ENCODE data around the gene SCD5. TPM values are rescaled to one million over a fixed set of nuclear protein-coding genes. Genes with fewer than 3 reads are reported as not detected.

The SCD5 gene
- total RNA-seq, 1 donor from 2014 or later, result 23.9 TPM

GRCh38 chr4:82697561-82697960 lies 101.0 kb downstream of the SCD5 start:
- TF ChIP-seq, protein P1, sequence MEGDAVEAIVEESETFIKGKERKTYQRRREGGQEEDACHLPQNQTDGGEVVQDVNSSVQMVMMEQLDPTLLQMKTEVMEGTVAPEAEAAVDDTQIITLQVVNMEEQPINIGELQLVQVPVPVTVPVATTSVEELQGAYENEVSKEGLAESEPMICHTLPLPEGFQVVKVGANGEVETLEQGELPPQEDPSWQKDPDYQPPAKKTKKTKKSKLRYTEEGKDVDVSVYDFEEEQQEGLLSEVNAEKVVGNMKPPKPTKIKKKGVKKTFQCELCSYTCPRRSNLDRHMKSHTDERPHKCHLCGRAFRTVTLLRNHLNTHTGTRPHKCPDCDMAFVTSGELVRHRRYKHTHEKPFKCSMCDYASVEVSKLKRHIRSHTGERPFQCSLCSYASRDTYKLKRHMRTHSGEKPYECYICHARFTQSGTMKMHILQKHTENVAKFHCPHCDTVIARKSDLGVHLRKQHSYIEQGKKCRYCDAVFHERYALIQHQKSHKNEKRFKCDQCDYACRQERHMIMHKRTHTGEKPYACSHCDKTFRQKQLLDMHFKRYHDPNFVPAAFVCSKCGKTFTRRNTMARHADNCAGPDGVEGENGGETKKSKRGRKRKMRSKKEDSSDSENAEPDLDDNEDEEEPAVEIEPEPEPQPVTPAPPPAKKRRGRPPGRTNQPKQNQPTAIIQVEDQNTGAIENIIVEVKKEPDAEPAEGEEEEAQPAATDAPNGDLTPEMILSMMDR (IDR thresholded peaks at IDR 0.05), result no peak
- Mint-ChIP-seq H3K4me3 (ENCODE audit: unreplicated experiment) (no peak overlapping the region), H3K9me3 (ENCODE audit: unreplicated experiment) (no peaks in the 10 kb centered on the region), H3K27ac (ENCODE audit: unreplicated experiment) (no peak overlapping the region), H3K4me1 (ENCODE audit: unreplicated experiment) (peaks cover 12% of the 10 kb centered on the region), H3K36me3 (ENCODE audit: unreplicated experiment) (peaks cover 6% of the 10 kb centered on the region), H3K27me3 (ENCODE audit: unreplicated experiment) (no peaks in the 10 kb centered on the region)
- no peak for DNase-seq (ENCODE audit: extremely low spot score, unreplicated experiment)

- Mint-ChIP-seq H3K36me3 (ENCODE audit: unreplicated experiment) (peaks cover 6% of the 10 kb centered on the region), H3K4me3 (ENCODE audit: unreplicated experiment) (no peak overlapping the region), H3K27ac (ENCODE audit: unreplicated experiment) (no peak overlapping the region), H3K4me1 (ENCODE audit: unreplicated experiment) (peaks cover 12% of the 10 kb centered on the region), H3K27me3 (ENCODE audit: unreplicated experiment) (no peaks in the 10 kb centered on the region), H3K9me3 (ENCODE audit: unreplicated experiment) (no peaks in the 10 kb centered on the region)
- no peak for DNase-seq (ENCODE audit: extremely low spot score, unreplicated experiment)
- TF ChIP-seq, protein P1 (IDR thresholded peaks at IDR 0.05), result no peak
Observed at GRCh38 chr4:82696117-82696860, 102.3 kb downstream of the SCD5 start.

- Mint-ChIP-seq H3K27ac (ENCODE audit: unreplicated experiment) (no peak overlapping the region), H3K36me3 (ENCODE audit: unreplicated experiment) (peaks cover 1% of the 10 kb centered on the region), H3K4me1 (ENCODE audit: unreplicated experiment) (peaks cover 12% of the 10 kb centered on the region), H3K9me3 (ENCODE audit: unreplicated experiment) (no peaks in the 10 kb centered on the region), H3K27me3 (ENCODE audit: unreplicated experiment) (no peaks in the 10 kb centered on the region), H3K4me3 (ENCODE audit: unreplicated experiment) (no peak overlapping the region)
- no peak for DNase-seq (ENCODE audit: extremely low spot score, unreplicated experiment)
- TF ChIP-seq, protein P1 (IDR thresholded peaks at IDR 0.05), result no peak
Observed at GRCh38 chr4:82694892-82695291, 103.7 kb downstream of the SCD5 start.

GRCh38 chr4:82694046-82694445 lies 104.5 kb downstream of the SCD5 start:
- TF ChIP-seq, protein P1 (IDR thresholded peaks at IDR 0.05), result no peak
- Mint-ChIP-seq H3K36me3 (ENCODE audit: unreplicated experiment) (peaks cover 1% of the 10 kb centered on the region), H3K27me3 (ENCODE audit: unreplicated experiment) (no peaks in the 10 kb centered on the region), H3K27ac (ENCODE audit: unreplicated experiment) (no peak overlapping the region), H3K9me3 (ENCODE audit: unreplicated experiment) (no peaks in the 10 kb centered on the region), H3K4me3 (ENCODE audit: unreplicated experiment) (no peak overlapping the region), H3K4me1 (ENCODE audit: unreplicated experiment) (peaks cover 12% of the 10 kb centered on the region)
- DNase-seq (ENCODE audit: extremely low spot score, unreplicated experiment), result no peak

DNA sequence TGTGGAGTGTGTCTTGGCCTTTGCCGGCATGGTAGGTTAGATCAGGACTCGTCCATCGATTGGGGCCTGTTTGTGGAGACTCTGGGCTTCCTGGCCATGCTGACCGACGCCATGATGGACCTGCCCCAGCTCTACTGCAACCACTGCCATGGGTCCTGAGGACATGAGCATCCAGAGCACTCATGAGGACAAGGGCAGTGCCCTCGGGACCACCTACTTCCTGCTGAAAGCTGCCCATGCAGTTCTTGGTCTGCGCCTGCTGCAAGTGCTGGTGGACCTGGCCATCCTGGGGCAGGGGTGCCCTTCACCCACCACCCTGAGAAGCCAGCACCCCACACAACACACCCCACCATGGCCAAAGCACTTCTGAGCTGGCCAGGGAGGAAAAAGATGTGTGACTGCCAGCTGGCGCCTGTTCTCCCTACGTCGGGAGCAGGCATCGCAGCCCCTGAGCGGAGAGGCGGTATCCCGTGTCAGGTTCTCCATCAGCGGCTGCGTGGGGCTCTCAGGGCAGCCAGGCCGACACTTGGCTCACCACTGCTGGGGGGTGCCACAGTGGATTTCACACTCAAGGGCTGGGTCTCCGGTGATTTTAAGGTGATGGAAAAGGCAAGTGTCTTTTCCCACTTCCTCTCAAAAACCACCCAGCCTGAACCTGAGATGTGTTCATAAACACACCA lies 106.4 kb downstream of the SCD5 start:
- H3K36me3 Mint-ChIP-seq (ENCODE audit: unreplicated experiment), result peaks cover 1% of the 10 kb centered on the region
- no peak overlapping the region for H3K4me3 Mint-ChIP-seq (ENCODE audit: unreplicated experiment)
- H3K4me1 Mint-ChIP-seq (ENCODE audit: unreplicated experiment), result peaks cover 12% of the 10 kb centered on the region
- no peaks in the 10 kb centered on the region for H3K27me3 Mint-ChIP-seq (ENCODE audit: unreplicated experiment)
- H3K9me3 Mint-ChIP-seq (ENCODE audit: unreplicated experiment), result no peaks in the 10 kb centered on the region
- TF ChIP-seq, protein P1 (IDR thresholded peaks at IDR 0.05), result no peak
- DNase-seq (ENCODE audit: extremely low spot score, unreplicated experiment), result no peak
- H3K27ac Mint-ChIP-seq (ENCODE audit: unreplicated experiment), result no peak overlapping the region

Measured in osteocyte (in vitro differentiated cells).